HepG2 (cell line): ENCODE data around the gene FXYD6. TPM values are rescaled to one million over a fixed set of nuclear protein-coding genes. Genes with fewer than 3 reads are reported as not detected.

ENCODE experiments used
- ATAC-seq: fragments of 200-7000 bp; cut with Tn5 transposase; 3 replicates; pipeline ENCODE4 v1.9.1; 2020; ENCODE audit warnings: mild to moderate bottlenecking, moderate library complexity
- BruUV-seq: library from RNA; stranded (reverse); fragments of 400-500 nt; replicated peaks from 2 replicates; lab custom pipeline; 2021; lab: Mats Ljungman, UMichigan
- CTCF ChIA-PET: fragments of 300-600 bp; formaldehyde crosslinking; extraction: SDS; loops from one replicate; lab custom pipeline; 2021; ENCODE audit warnings: low total read pairs, inconsistent platforms, low intra/inter-chr PET ratio; lab: Yijun Ruan, JAX
- POLR2A ChIA-PET: fragments of 350-600 bp; sonication (Branson Sonifier 250); formaldehyde crosslinking; loops from one replicate; lab custom pipeline; 2020; ENCODE audit warnings: antibody characterized with exemption, inconsistent platforms; lab: Yijun Ruan, JAX
- DNase-seq: peaks from one replicate; pipeline ENCODE4 v3.0.0-alpha.2; 2015; ENCODE audit warnings: low spot score
- FAIRE-seq: peaks from 3 replicates; lab custom pipeline; 2011; peaks lifted over from hg19 to GRCh38; lab: Jason Lieb, UNC
- H2AFZ ChIP-seq: one replicate; pipeline ENCODE4 v1.6.1; 2011; ENCODE audit warnings: low read length, inconsistent platforms
- H3K27ac ChIP-seq: fragments of 300-600 bp; 3 replicates; pipeline ENCODE4 v1.8.0; 2011; ENCODE audit warnings: mixed run types, mild to moderate bottlenecking, mixed read lengths, low read length, inconsistent platforms; ENCODE audit not compliant: insufficient read depth; ENCODE audit errors: extremely low read length
- H3K27me3 ChIP-seq, 2 experiments: fragments of 200-600 bp in 1 of 2; 2 replicates in 1 of 2; 3 replicates in 1 of 2; pipeline versions ENCODE4 v1.6.0 to v1.8.0; 2011; ENCODE audit warnings: low read length in 2 of 2, mild to moderate bottlenecking in 2 of 2, moderate library complexity in 2 of 2, inconsistent platforms in 1 of 2; ENCODE audit not compliant: insufficient read depth in 2 of 2, control insufficient read depth in 1 of 2
- H3K36me3 ChIP-seq, 2 experiments: fragments of 200-600 bp in 1 of 2; replicated peaks in 1 of 2; 2 replicates in 1 of 2; 3 replicates in 1 of 2; pipeline versions ENCODE4 v1.5.1 to v1.8.0; 2011; ENCODE audit warnings: low read length in 2 of 2, inconsistent platforms in 1 of 2; ENCODE audit not compliant: insufficient read depth in 2 of 2, control insufficient read depth in 1 of 2
- H3K4me1 ChIP-seq: 2 replicates; pipeline ENCODE4 v1.5.1; 2012; ENCODE audit warnings: low read length, inconsistent platforms; ENCODE audit not compliant: insufficient read depth
- H3K4me2 ChIP-seq: 2 replicates; pipeline ENCODE4 v1.6.0; 2011; ENCODE audit warnings: low read depth, low read length, inconsistent platforms
- H3K4me3 ChIP-seq, 3 experiments: fragments of 200-600 bp in 1 of 3; sonication (generic), shearing (Covaris generic) in 1 of 3; replicated peaks in 1 of 3; 2 replicates each; pipeline ENCODE4 v1.5.1; 2011 to 2016; ENCODE audit warnings: low read length in 3 of 3, inconsistent platforms in 2 of 3, low read depth in 2 of 3, mild to moderate bottlenecking in 2 of 3, control low read depth in 1 of 3, mixed read lengths in 1 of 3; ENCODE audit not compliant: insufficient read depth in 1 of 3
- H3K79me2 ChIP-seq: one replicate; pipeline ENCODE4 v1.6.1; 2011; ENCODE audit warnings: low read length, inconsistent platforms; ENCODE audit not compliant: insufficient read depth
- H3K9ac ChIP-seq: 2 replicates; pipeline ENCODE4 v1.6.0; 2011; ENCODE audit warnings: mild to moderate bottlenecking, low read depth, low read length, inconsistent platforms; ENCODE audit not compliant: insufficient read depth
- H3K9me3 ChIP-seq: 2 replicates; pipeline ENCODE4 v1.5.1; 2012; ENCODE audit warnings: mild to moderate bottlenecking, low read length
- H4K20me1 ChIP-seq: 2 replicates; pipeline ENCODE4 v1.6.0; 2011; ENCODE audit warnings: inconsistent platforms, mild to moderate bottlenecking, low read length, moderate library complexity; ENCODE audit not compliant: insufficient read depth
- AGO2 ChIP-seq: fragments of 200-400 bp; formaldehyde crosslinking; optimal IDR thresholded peaks from 2 replicates; pipeline ENCODE3; 2017; ENCODE audit warnings: mild to moderate bottlenecking, low read depth, low read length, moderate library complexity
- FOXA3 ChIP-seq: IDR thresholded peaks from 2 replicates; pipeline ENCODE4 v1.6.1; 2016; ENCODE audit warnings: missing genetic modification reagents, missing compliant biosample characterization
- RBFOX2 ChIP-seq: fragments of 200-400 bp; formaldehyde crosslinking; IDR thresholded peaks from 2 replicates; pipeline ENCODE4 v1.6.1; 2017; ENCODE audit warnings: low read depth, mild to moderate bottlenecking, low read length
- WIZ ChIP-seq: sonication (generic); formaldehyde crosslinking; IDR thresholded peaks from 2 replicates; pipeline ENCODE4 v1.5.1; 2020; ENCODE audit warnings: mild to moderate bottlenecking, missing genetic modification reagents
- ZFX ChIP-seq: sonication (generic); formaldehyde crosslinking; IDR thresholded peaks from 2 replicates; pipeline ENCODE4 v1.4.0; 2020; ENCODE audit warnings: mild to moderate bottlenecking, low read depth, missing genetic modification reagents, moderate library complexity
- ZMYM2 ChIP-seq: sonication (generic); formaldehyde crosslinking; IDR thresholded peaks from 2 replicates; pipeline ENCODE4 v1.8.0; 2022; ENCODE audit warnings: mild to moderate bottlenecking, missing genetic modification reagents
- ZNF441 ChIP-seq: sonication (generic); formaldehyde crosslinking; IDR thresholded peaks from 2 replicates; pipeline ENCODE4 v1.7.0; 2021; ENCODE audit warnings: missing genetic modification reagents, borderline replicate concordance
- ZNF777 ChIP-seq: sonication (generic); formaldehyde crosslinking; IDR thresholded peaks from 2 replicates; pipeline ENCODE4 v1.4.0; 2020; ENCODE audit warnings: missing genetic modification reagents
- WGBS: methylation state at CpG from one replicate; pipeline ENCODE4 v1.1.6; 2017; ENCODE audit warnings: low lambda C conversion rate; 5-methylcytosine and 5-hydroxymethylcytosine counted together
- in situ Hi-C: cut with HindIII; loops from 2 replicates; pipeline ENCODE4 v1.10.0; 2017; ENCODE audit warnings: low pct_unique_long_range_greater_than_20kb; ENCODE audit not compliant: extremely low pct_ligation_motif_present
- intact Hi-C: fragments of 100-400 bp; cut with micrococcal nuclease; formaldehyde crosslinking; loops from one replicate; pipeline ENCODE4 v1.10.0; 2022; ENCODE audit not compliant: unreplicated experiment
- polyA plus RNA-seq, 8 experiments: library from polyadenylated mRNA; depleted of rRNA in 3 of 8; stranded (reverse) in 7 of 8; unstranded in 1 of 8; fragments of >200 nt; fragmentation: Illumina TruSeq in 4 of 8; extraction: Trizol in 4 of 8; gene quantifications; 2 replicates each; pipeline versions ENCODE4 v1.2.1 to v1.2.3, GENCODE V29; 2011 to 2016; ENCODE audit warnings: low read depth in 4 of 8, missing spikeins in 1 of 8, mixed read lengths in 1 of 8; ENCODE audit not compliant: insufficient read depth in 1 of 8
- total RNA-seq, 5 experiments: library from RNA; depleted of rRNA; stranded (reverse); fragments of >200 nt; fragmentation: Illumina TruSeq; extraction: Trizol; gene quantifications; 2 replicates each; pipeline ENCODE4 v1.2.3, GENCODE V29; 2016; ENCODE audit warnings: low read depth in 1 of 5
- TF ChIP-seq, protein P1 (sequence below): sonication (generic); formaldehyde crosslinking; IDR thresholded peaks from 2 replicates; pipeline ENCODE4 v1.5.1; 2020; ENCODE audit warnings: mild to moderate bottlenecking, missing genetic modification reagents, moderate library complexity
- TF ChIP-seq, protein P2 (sequence below), 2 experiments: sonication (generic) in 1 of 2; formaldehyde crosslinking in 1 of 2; IDR thresholded peaks; 2 replicates each; pipeline versions ENCODE4 v1.4.0 to v1.6.1; 2018 to 2020; ENCODE audit warnings: missing genetic modification reagents in 2 of 2, borderline replicate concordance in 1 of 2, low read depth in 1 of 2, mild to moderate bottlenecking in 1 of 2, missing biosample characterization in 1 of 2
- TF ChIP-seq, protein P3 (sequence below): IDR thresholded peaks from 2 replicates; pipeline ENCODE4 v1.6.1; 2016; ENCODE audit warnings: mild to moderate bottlenecking, missing biosample characterization, missing genetic modification reagents

The FXYD6 gene
- total and polyA plus RNA-seq, 2 of the 13 experiments (the other 11 are each of a cell fraction or from before 2014, with no cell fraction given): not detected

DNA sequence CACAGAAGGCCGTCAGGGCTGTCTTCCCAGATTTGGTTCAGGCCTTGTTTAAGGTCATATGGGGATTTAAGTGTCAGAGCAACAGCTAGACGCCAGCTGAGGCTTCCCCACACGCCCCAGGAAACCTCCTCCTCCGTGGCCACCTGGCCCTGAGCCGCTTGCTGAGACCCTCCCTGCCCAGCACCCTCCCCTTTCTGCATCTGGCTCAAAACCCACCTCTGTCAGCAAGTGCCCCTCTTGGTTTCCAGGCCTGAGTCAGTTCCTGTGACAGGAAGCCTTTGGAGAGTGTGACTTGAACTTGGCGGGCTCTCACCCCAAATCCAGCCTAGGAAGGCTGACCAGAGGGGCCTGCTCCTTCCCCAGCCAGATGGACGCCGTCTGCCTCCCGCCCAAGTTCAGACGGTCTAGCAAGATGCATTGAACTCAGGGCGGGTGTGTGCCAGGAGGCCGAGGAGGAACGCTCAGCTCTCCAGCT lies 52.5 kb downstream of the FXYD6 start:
- WGBS: 0% methylated on average over 2 of the region's 13 CpGs
- Histone ChIP-seq H3K9me3 (no peaks in the 10 kb centered on the region), H3K9ac (peak overlapping the region; percentile 62), H3K79me2 (peaks cover 13% of the 10 kb centered on the region), H3K4me1 (peaks cover 87% of the 10 kb centered on the region), H3K36me3 (no peaks in the 10 kb centered on the region), H3K4me3 (peak overlapping the region; percentile 42 to 72 (median 54); a peak in 5 of 6 replicates), H3K27me3 (peaks cover under 1 to 13% of the 10 kb centered on the region in 2 experiments; a peak in 3 of 5 replicates), H2AFZ (no peak overlapping the region), H3K27ac (peak overlapping the region; percentile 37), H4K20me1 (no peaks in the 10 kb centered on the region), H3K4me2 (peak overlapping the region; percentile 72)
- ATAC-seq (peak; percentile 18), FAIRE-seq (no peak), DNase-seq (no peak)
- ChIA-PET POLR2A (interaction anchor here (1.4 to 1.8 kb wide), 2 partner anchors 9 kb away, joined by 3 to 10 read pairs; no protein-coding TSS in a partner anchor), CTCF (no interaction called here)
- TF ChIP-seq ZMYM2 (no peak), FOXA3 (no peak), RBFOX2 (0 out of 2 replicates have a peak, but pooled peaks have one; percentile 50), WIZ (CRISPR knock-in tag) (0 out of 2 replicates have a peak, but pooled peaks have one; percentile 40), AGO2 (peak; percentile 86), ZNF441 (CRISPR knock-in tag) (0 out of 2 replicates have a peak, but pooled peaks have one; percentile 53), ZNF777 (CRISPR knock-in tag) (no peak), ZFX (CRISPR knock-in tag) (peak; percentile 40; the same call in 1 of the 2 replicates)
- TF ChIP-seq, protein P1, sequence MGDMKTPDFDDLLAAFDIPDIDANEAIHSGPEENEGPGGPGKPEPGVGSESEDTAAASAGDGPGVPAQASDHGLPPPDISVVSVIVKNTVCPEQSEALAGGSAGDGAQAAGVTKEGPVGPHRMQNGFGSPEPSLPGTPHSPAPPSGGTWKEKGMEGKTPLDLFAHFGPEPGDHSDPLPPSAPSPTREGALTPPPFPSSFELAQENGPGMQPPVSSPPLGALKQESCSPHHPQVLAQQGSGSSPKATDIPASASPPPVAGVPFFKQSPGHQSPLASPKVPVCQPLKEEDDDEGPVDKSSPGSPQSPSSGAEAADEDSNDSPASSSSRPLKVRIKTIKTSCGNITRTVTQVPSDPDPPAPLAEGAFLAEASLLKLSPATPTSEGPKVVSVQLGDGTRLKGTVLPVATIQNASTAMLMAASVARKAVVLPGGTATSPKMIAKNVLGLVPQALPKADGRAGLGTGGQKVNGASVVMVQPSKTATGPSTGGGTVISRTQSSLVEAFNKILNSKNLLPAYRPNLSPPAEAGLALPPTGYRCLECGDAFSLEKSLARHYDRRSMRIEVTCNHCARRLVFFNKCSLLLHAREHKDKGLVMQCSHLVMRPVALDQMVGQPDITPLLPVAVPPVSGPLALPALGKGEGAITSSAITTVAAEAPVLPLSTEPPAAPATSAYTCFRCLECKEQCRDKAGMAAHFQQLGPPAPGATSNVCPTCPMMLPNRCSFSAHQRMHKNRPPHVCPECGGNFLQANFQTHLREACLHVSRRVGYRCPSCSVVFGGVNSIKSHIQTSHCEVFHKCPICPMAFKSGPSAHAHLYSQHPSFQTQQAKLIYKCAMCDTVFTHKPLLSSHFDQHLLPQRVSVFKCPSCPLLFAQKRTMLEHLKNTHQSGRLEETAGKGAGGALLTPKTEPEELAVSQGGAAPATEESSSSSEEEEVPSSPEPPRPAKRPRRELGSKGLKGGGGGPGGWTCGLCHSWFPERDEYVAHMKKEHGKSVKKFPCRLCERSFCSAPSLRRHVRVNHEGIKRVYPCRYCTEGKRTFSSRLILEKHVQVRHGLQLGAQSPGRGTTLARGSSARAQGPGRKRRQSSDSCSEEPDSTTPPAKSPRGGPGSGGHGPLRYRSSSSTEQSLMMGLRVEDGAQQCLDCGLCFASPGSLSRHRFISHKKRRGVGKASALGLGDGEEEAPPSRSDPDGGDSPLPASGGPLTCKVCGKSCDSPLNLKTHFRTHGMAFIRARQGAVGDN (CRISPR knock-in tag): peak; percentile 6; the same call in 1 of the 2 replicates
- TF ChIP-seq, protein P2, sequence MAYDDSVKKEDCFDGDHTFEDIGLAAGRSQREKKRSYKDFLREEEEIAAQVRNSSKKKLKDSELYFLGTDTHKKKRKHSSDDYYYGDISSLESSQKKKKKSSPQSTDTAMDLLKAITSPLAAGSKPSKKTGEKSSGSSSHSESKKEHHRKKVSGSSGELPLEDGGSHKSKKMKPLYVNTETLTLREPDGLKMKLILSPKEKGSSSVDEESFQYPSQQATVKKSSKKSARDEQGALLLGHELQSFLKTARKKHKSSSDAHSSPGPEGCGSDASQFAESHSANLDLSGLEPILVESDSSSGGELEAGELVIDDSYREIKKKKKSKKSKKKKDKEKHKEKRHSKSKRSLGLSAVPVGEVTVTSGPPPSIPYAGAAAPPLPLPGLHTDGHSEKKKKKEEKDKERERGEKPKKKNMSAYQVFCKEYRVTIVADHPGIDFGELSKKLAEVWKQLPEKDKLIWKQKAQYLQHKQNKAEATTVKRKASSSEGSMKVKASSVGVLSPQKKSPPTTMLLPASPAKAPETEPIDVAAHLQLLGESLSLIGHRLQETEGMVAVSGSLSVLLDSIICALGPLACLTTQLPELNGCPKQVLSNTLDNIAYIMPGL (CRISPR knock-in tag; IDR thresholded peaks at IDR 0.05; ENCODE audit: borderline replicate concordance in 1 of 2, low read depth in 1 of 2): 0 out of 4 replicates have a peak, but pooled peaks of 1 of the 2 experiments have one; percentile 14
- TF ChIP-seq, protein P3, sequence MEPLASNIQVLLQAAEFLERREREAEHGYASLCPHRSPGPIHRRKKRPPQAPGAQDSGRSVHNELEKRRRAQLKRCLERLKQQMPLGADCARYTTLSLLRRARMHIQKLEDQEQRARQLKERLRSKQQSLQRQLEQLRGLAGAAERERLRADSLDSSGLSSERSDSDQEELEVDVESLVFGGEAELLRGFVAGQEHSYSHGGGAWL: no peak
- BruUV-seq: TSS peak; percentile 77
- in situ Hi-C loops (loop anchor here (5.0 kb wide), 1 partner anchor 123 kb away; no protein-coding TSS in a partner anchor), intact Hi-C loops (loop anchor here (1.0 kb wide), 1 partner anchor 229 kb away; no protein-coding TSS in a partner anchor)
